ENCODE results near the gene ANKRD13B. TPM values are rescaled to one million over a fixed set of nuclear protein-coding genes. Genes with fewer than 3 reads are reported as not detected.

Gene ANKRD13B
- total and polyA plus RNA-seq, 2 donors (not counting 1 experiment from before 2014, with no cell fraction given), result 1.6 to 2.8 TPM

- Mint-ChIP-seq H3K4me3 (peak overlapping the region; percentile 90), H3K27ac (no peak overlapping the region), H3K4me1 (peaks cover 49% of the 10 kb centered on the region), H3K9me3 (ENCODE audit: insufficient read depth) (no peaks in the 10 kb centered on the region), H3K27me3 (peaks cover 5% of the 10 kb centered on the region)
- no peak for TF ChIP-seq EZH2 (IDR thresholded peaks at IDR 0.05; ENCODE audit: borderline replicate concordance, insufficient read depth, low read depth, low read length, poor library complexity, severe bottlenecking)
- TF ChIP-seq, protein P1, sequence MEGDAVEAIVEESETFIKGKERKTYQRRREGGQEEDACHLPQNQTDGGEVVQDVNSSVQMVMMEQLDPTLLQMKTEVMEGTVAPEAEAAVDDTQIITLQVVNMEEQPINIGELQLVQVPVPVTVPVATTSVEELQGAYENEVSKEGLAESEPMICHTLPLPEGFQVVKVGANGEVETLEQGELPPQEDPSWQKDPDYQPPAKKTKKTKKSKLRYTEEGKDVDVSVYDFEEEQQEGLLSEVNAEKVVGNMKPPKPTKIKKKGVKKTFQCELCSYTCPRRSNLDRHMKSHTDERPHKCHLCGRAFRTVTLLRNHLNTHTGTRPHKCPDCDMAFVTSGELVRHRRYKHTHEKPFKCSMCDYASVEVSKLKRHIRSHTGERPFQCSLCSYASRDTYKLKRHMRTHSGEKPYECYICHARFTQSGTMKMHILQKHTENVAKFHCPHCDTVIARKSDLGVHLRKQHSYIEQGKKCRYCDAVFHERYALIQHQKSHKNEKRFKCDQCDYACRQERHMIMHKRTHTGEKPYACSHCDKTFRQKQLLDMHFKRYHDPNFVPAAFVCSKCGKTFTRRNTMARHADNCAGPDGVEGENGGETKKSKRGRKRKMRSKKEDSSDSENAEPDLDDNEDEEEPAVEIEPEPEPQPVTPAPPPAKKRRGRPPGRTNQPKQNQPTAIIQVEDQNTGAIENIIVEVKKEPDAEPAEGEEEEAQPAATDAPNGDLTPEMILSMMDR (IDR thresholded peaks at IDR 0.05), result peak; percentile 73
- ChIA-PET POLR2A (interaction anchor here (0.5 to 1.6 kb wide), 10 partner anchors 22 to 973 kb away, joined by 3 to 12 read pairs (median 4); partner anchors contain the start of genes BLTP2 and SSH2), CTCF (interaction anchor here (0.5 to 15.4 kb wide), 45 partner anchors 8 to 476 kb away, joined by 3 to 336 read pairs (median 5); partner anchors contain the start of genes ABHD15, ANKRD13B, GIT1 and NUFIP2)
- DNase-seq (peak; percentile 89), ATAC-seq (ENCODE audit: low read depth) (peak; percentile 34)
- H3K9ac ChIP-seq (ENCODE audit: low read length), result peak overlapping the region; percentile 68
- H3K4me2 ChIP-seq (replicated peaks; ENCODE audit: low read depth, low read length, poor library complexity, severe bottlenecking), result peak overlapping the region; percentile 100
- peaks cover 59 to 65% of the 10 kb centered on the region in 2 donors for H3K4me1 ChIP-seq (ENCODE audit: control insufficient read depth in 2 of 2, insufficient read depth in 2 of 2, low read length in 2 of 2)
- 2% methylated on average over 68 of the region's 68 CpGs for whole genome bisulfite sequencing (ENCODE audit: insufficient coverage)
- peaks cover 0 to 40% (median 12%) of the 10 kb centered on the region in 4 experiments for H3K27me3 ChIP-seq (replicated peaks in 1 of 4; ENCODE audit: control extremely low read depth in 1 of 4, control insufficient read depth in 3 of 4, insufficient read depth in 4 of 4, low read length in 3 of 4)
- H3K36me3 ChIP-seq (replicated peaks in 1 of 2; ENCODE audit: control extremely low read depth in 1 of 2, control insufficient read depth in 1 of 2, extremely low read depth in 1 of 2, insufficient read depth in 2 of 2, low read length in 1 of 2), result no peaks in the 10 kb centered on the region
- H4K20me1 ChIP-seq (ENCODE audit: control insufficient read depth, insufficient read depth, low read length, poor library complexity, severe bottlenecking), result peaks cover 41% of the 10 kb centered on the region
- intact Hi-C loops (cut with micrococcal nuclease), result loop anchor here (1.0 to 10.0 kb wide), 3 partner anchors 37 to 323 kb away; partner anchors contain the start of gene NUFIP2
- H2AFZ ChIP-seq (ENCODE audit: insufficient read depth, low read depth, low read length, poor library complexity, severe bottlenecking), result peak overlapping the region; percentile 88
- no peaks in the 10 kb centered on the region for H3K9me3 ChIP-seq (ENCODE audit: control extremely low read depth in 1 of 3, control insufficient read depth in 2 of 3, insufficient read depth in 1 of 3, low read length in 2 of 3)
- no peak overlapping the region for H3K27ac ChIP-seq (ENCODE audit: low read length in 2 of 2)
- peak overlapping the region; percentile 16 to 73 (median 50) for H3K4me3 ChIP-seq (ENCODE audit: control extremely low read depth in 1 of 5, extremely low read depth in 1 of 5, insufficient read depth in 1 of 5, low read depth in 2 of 5, low read length in 4 of 5)
- H3K79me2 ChIP-seq (ENCODE audit: control insufficient read depth, insufficient read depth, low read length), result peaks cover 6% of the 10 kb centered on the region
Observed at GRCh38 chr17:29617481-29618271, 24.7 kb downstream of the ANKRD13B start.
